NK-92 treated with Interleukin-12 subunit alpha and Interleukin-12 subunit beta, amount 100 ng/mL, for 24 hours (cell line): ENCODE results near the gene BEAN1.
"Not testable (repeated sequence)": the region's sequence is repeated elsewhere in the genome, so short reads cannot be mapped to it uniquely, and the experiment has no call there.

Source experiments
- DNase-seq: peaks from one replicate; lab custom pipeline; 2025; lab: John Stamatoyannopoulos, UW

Gene BEAN1

GRCh38 chr16:66486199-66486772, 59.2 kb downstream of the BEAN1 start:
- DNase-seq: no peak

- DNase-seq: no peak
Observed at GRCh38 chr16:66486773-66487579, 59.9 kb downstream of the BEAN1 start.

GRCh38 chr16:66487580-66488275, 60.6 kb downstream of the BEAN1 start:
- DNase-seq: no peak

GRCh38 chr16:66488505-66488904, 61.4 kb downstream of the BEAN1 start:
- no peak for DNase-seq

- DNase-seq: no peak
Observed at GRCh38 chr16:66489385-66489784, 62.3 kb downstream of the BEAN1 start.

- DNase-seq: no peak
Observed at GRCh38 chr16:66489818-66490217, 62.7 kb downstream of the BEAN1 start.

- DNase-seq: no peak
Observed at GRCh38 chr16:66490774-66491715, 64.0 kb downstream of the BEAN1 start.

- DNase-seq: no peak
Observed at GRCh38 chr16:66491716-66492064, 64.6 kb downstream of the BEAN1 start.

GRCh38 chr16:66493490-66494401, 66.7 kb downstream of the BEAN1 start:
- no peak for DNase-seq

- DNase-seq: no peak
Observed at GRCh38 chr16:66494916-66495315, 67.8 kb downstream of the BEAN1 start.

GRCh38 chr16:66495440-66495839, 68.3 kb downstream of the BEAN1 start:
- DNase-seq: no peak

- not testable (repeated sequence) for DNase-seq
Observed at GRCh38 chr16:66496226-66496625, 69.1 kb downstream of the BEAN1 start.

GRCh38 chr16:66497921-66498320, 70.8 kb downstream of the BEAN1 start:
- DNase-seq: not testable (repeated sequence)

- not testable (repeated sequence) for DNase-seq
Observed at GRCh38 chr16:66501563-66501962, 74.5 kb downstream of the BEAN1 start.

GRCh38 chr16:66502020-66502913, 75.2 kb downstream of the BEAN1 start:
- no peak for DNase-seq

- DNase-seq: no peak
Observed at GRCh38 chr16:66503030-66503429, 75.9 kb downstream of the BEAN1 start.

- DNase-seq: no peak
Observed at GRCh38 chr16:66503612-66504011, 76.5 kb downstream of the BEAN1 start.

GRCh38 chr16:66507731-66508239, 80.7 kb downstream of the BEAN1 start:
- DNase-seq: no peak

GRCh38 chr16:66508248-66508913, 81.3 kb downstream of the BEAN1 start:
- DNase-seq: no peak
